ENCODE results near the gene ZNF484. TPM values are rescaled to one million over a fixed set of nuclear protein-coding genes. Genes with fewer than 3 reads are reported as not detected.
"Not testable (repeated sequence)": the region's sequence is repeated elsewhere in the genome, so short reads cannot be mapped to it uniquely, and the experiment has no call there.

Gene ZNF484
- total RNA-seq, 6 experiments from 2014 or later, result 1.6 to 3.7 (median 2.8) TPM

- Histone ChIP-seq H3K27ac (no peak overlapping the region), H3K36me3 (peaks cover 0 to 24% (median 13%) of the 10 kb centered on the region in 4 donors), H3K4me3 (no peak overlapping the region), H3K27me3 (no peaks in the 10 kb centered on the region), H3K9me3 (no peaks in the 10 kb centered on the region), H3K4me1 (no peaks in the 10 kb centered on the region)
- TF ChIP-seq POLR2A (IDR thresholded peaks at IDR 0.05), result no peak
- TF ChIP-seq CTCF (IDR thresholded peaks at IDR 0.05), result no peak
- ATAC-seq (no peak), DNase-seq (no peak)
- intact Hi-C loops (cut with DNase I), result no loop called here
These were observed 20.6 kb downstream of the ZNF484 start for GRCh38 chr9:92857236-92857635.

GRCh38 chr9:92853716-92854115, 24.1 kb downstream of the ZNF484 start:
- intact Hi-C loops (cut with DNase I), result no loop called here
- TF ChIP-seq POLR2A (IDR thresholded peaks at IDR 0.05) (no peak), CTCF (IDR thresholded peaks at IDR 0.05) (no peak)
- H3K27ac ChIP-seq, result no peak overlapping the region
- H3K27me3 ChIP-seq, result no peaks in the 10 kb centered on the region
- DNase-seq, result no peak
- peaks cover 0 to 40% (median 14%) of the 10 kb centered on the region in 4 donors for H3K36me3 ChIP-seq
- H3K4me1 ChIP-seq, result no peaks in the 10 kb centered on the region
- H3K9me3 ChIP-seq, result peaks cover 0 to 6% (median 1%) of the 10 kb centered on the region in 4 donors
- 62% methylated on average over 2 of the region's 2 CpGs for WGBS (ENCODE audit: insufficient coverage, low coverage, low lambda C conversion rate, missing lambda C conversion rate)
- no peak for ATAC-seq
- no peak overlapping the region for H3K4me3 ChIP-seq

- DNase-seq, result no peak
- Histone ChIP-seq H3K4me1 (no peaks in the 10 kb centered on the region), H3K27me3 (no peaks in the 10 kb centered on the region), H3K4me3 (no peak overlapping the region), H3K9me3 (peaks cover 4 to 31% (median 16%) of the 10 kb centered on the region in 4 donors), H3K27ac (no peak overlapping the region), H3K36me3 (peaks cover 0 to 61% (median 17%) of the 10 kb centered on the region in 4 donors)
- intact Hi-C loops (cut with DNase I), result no loop called here
- TF ChIP-seq CTCF (IDR thresholded peaks at IDR 0.05) (no peak), POLR2A (IDR thresholded peaks at IDR 0.05) (no peak)
- no peak for ATAC-seq
These were observed 26.9 kb downstream of the ZNF484 start for GRCh38 chr9:92850898-92851297.

GRCh38 chr9:92848740-92849139, 29.1 kb downstream of the ZNF484 start:
- H3K4me3 ChIP-seq; H3K27ac ChIP-seq; H3K4me1 ChIP-seq; intact Hi-C loops (cut with DNase I); ATAC-seq; H3K27me3 ChIP-seq; DNase-seq: not testable (repeated sequence)
- WGBS (ENCODE audit: insufficient coverage, low coverage, low lambda C conversion rate, missing lambda C conversion rate), result 100% methylated on average over 5 of the region's 6 CpGs
- H3K36me3 ChIP-seq, result peaks cover 0 to 52% (median 9%) of the 10 kb centered on the region in 4 donors
- H3K9me3 ChIP-seq, result peaks cover 4 to 47% (median 21%) of the 10 kb centered on the region in 4 donors

GRCh38 chr9:92846662-92847145, 31.1 kb downstream of the ZNF484 start:
- peaks cover 0 to 39% (median 7%) of the 10 kb centered on the region in 4 donors for H3K36me3 ChIP-seq
- H3K4me3 ChIP-seq, result no peak overlapping the region
- H3K27ac ChIP-seq, result no peak overlapping the region
- H3K4me1 ChIP-seq, result no peaks in the 10 kb centered on the region
- peaks cover 4 to 52% (median 24%) of the 10 kb centered on the region in 4 donors for H3K9me3 ChIP-seq
- WGBS (ENCODE audit: insufficient coverage, low coverage, low lambda C conversion rate, missing lambda C conversion rate), result 100% methylated on average over 1 of the region's 1 CpG
- ATAC-seq (no peak), DNase-seq (no peak)
- no peaks in the 10 kb centered on the region for H3K27me3 ChIP-seq
- intact Hi-C loops (cut with DNase I), result no loop called here
- TF ChIP-seq CTCF (IDR thresholded peaks at IDR 0.05) (no peak), POLR2A (IDR thresholded peaks at IDR 0.05) (no peak)

GRCh38 chr9:92838411-92838810, 39.4 kb downstream of the ZNF484 start:
- H3K9me3 ChIP-seq, result peaks cover 0 to 22% (median 6%) of the 10 kb centered on the region in 4 donors
- intact Hi-C loops (cut with DNase I); H3K27me3 ChIP-seq; H3K4me1 ChIP-seq; H3K36me3 ChIP-seq; DNase-seq; ATAC-seq; H3K27ac ChIP-seq; H3K4me3 ChIP-seq: not testable (repeated sequence)
- 77% methylated on average over 1 of the region's 1 CpG for WGBS (ENCODE audit: insufficient coverage, low coverage, low lambda C conversion rate, missing lambda C conversion rate)

Data from right lobe of liver (tissue), 6 donors.